NOMO-1 treated with DMSO at 0.1 percent for 48 hours (cell line): ENCODE results near the gene FSHR.

Source experiments
- DNase-seq: peaks from one replicate; lab custom pipeline; 2025; ENCODE audit not compliant: unreplicated experiment; lab: John Stamatoyannopoulos, UW

The FSHR gene

GRCh38 chr2:49113046-49113445, 41.3 kb downstream of the FSHR start:
- no peak for DNase-seq

- no peak for DNase-seq
Observed at GRCh38 chr2:49111456-49111855, 42.9 kb downstream of the FSHR start.

- no peak for DNase-seq
Observed at GRCh38 chr2:49111006-49111405, 43.3 kb downstream of the FSHR start.

GRCh38 chr2:49110571-49110970, 43.7 kb downstream of the FSHR start:
- DNase-seq = no peak

- DNase-seq = no peak
Observed at GRCh38 chr2:49108851-49109250, 45.5 kb downstream of the FSHR start.

GRCh38 chr2:49108436-49108835, 45.9 kb downstream of the FSHR start:
- no peak for DNase-seq

- no peak for DNase-seq
Observed at GRCh38 chr2:49105506-49105905, 48.8 kb downstream of the FSHR start.

GRCh38 chr2:49102146-49102545, 52.2 kb downstream of the FSHR start:
- DNase-seq = no peak

- no peak for DNase-seq
Observed at GRCh38 chr2:49080681-49081080, 73.6 kb downstream of the FSHR start.

- DNase-seq = no peak
Observed at GRCh38 chr2:49070716-49071115, 83.6 kb downstream of the FSHR start.

GRCh38 chr2:49069829-49070228, 84.5 kb downstream of the FSHR start:
- no peak for DNase-seq

GRCh38 chr2:49068613-49069012, 85.7 kb downstream of the FSHR start:
- DNase-seq = no peak

- no peak for DNase-seq
Observed at GRCh38 chr2:49067971-49068370, 86.3 kb downstream of the FSHR start.

GRCh38 chr2:49053156-49053555, 101.2 kb downstream of the FSHR start:
- no peak for DNase-seq

- DNase-seq = no peak
Observed at GRCh38 chr2:49050265-49050664, 104.0 kb downstream of the FSHR start.

GRCh38 chr2:49049161-49049560, 105.2 kb downstream of the FSHR start:
- DNase-seq = no peak

- DNase-seq = no peak
Observed at GRCh38 chr2:49045083-49045482, 109.2 kb downstream of the FSHR start.

- DNase-seq = no peak
Observed at GRCh38 chr2:49044350-49045079, 109.8 kb downstream of the FSHR start.

GRCh38 chr2:49043405-49043982, 110.8 kb downstream of the FSHR start:
- no peak for DNase-seq

GRCh38 chr2:49042488-49042887, 111.8 kb downstream of the FSHR start:
- DNase-seq = no peak

- DNase-seq = no peak
Observed at GRCh38 chr2:49041061-49041460, 113.3 kb downstream of the FSHR start.

- DNase-seq = no peak
Observed at GRCh38 chr2:49037197-49037596, 117.1 kb downstream of the FSHR start.

- DNase-seq = no peak
Observed at GRCh38 chr2:49035481-49035880, 118.8 kb downstream of the FSHR start.
